H1 (cell line): ENCODE data around the gene INTS6. TPM values are rescaled to one million over a fixed set of nuclear protein-coding genes. Genes with fewer than 3 reads are reported as not detected.
A peak's percentile ranks its signal among the peaks of the same experiment; 100 is the strongest.

ENCODE experiments used
- CTCF ChIA-PET: fragments of 300-600 bp; sonication (Branson Sonifier 250); formaldehyde crosslinking; loops from one replicate; lab custom pipeline; 2021; ENCODE audit not compliant: partially characterized antibody; lab: Charles Lee
- POLR2A ChIA-PET: fragments of 300-600 bp; sonication (Branson Sonifier 250); formaldehyde crosslinking; loops from one replicate; lab custom pipeline; 2021; ENCODE audit warnings: inconsistent platforms; ENCODE audit not compliant: partially characterized antibody; lab: Charles Lee
- DNase-seq, 2 experiments: peaks; one replicate each; pipeline versions ENCODE4 v3.0.0 to v3.0.0-alpha.2; 2010 to 2022; ENCODE audit warnings: low spot score in 2 of 2, low read depth in 1 of 2, mixed read lengths in 1 of 2
- FAIRE-seq: peaks from 2 replicates; lab custom pipeline; 2011; peaks lifted over from hg19 to GRCh38; lab: Jason Lieb, UNC
- H2AFZ ChIP-seq: 2 replicates; pipeline ENCODE4 v1.8.1; 2012; ENCODE audit warnings: low read length, inconsistent platforms
- H2AK5ac ChIP-seq: 2 replicates; pipeline ENCODE4 v1.6.1; 2013; ENCODE audit warnings: low read depth, low read length
- H2BK120ac ChIP-seq: replicated peaks from 2 replicates; pipeline ENCODE3; 2013; ENCODE audit warnings: low read depth, low read length, inconsistent platforms
- H2BK12ac ChIP-seq: 2 replicates; pipeline ENCODE4 v1.6.1; 2013; ENCODE audit warnings: low read depth, low read length
- H2BK15ac ChIP-seq: 2 replicates; pipeline ENCODE4 v1.6.1; 2013; ENCODE audit warnings: low read length
- H2BK20ac ChIP-seq: 2 replicates; pipeline ENCODE4 v1.6.1; 2013; ENCODE audit warnings: low read length
- H2BK5ac ChIP-seq: 2 replicates; pipeline ENCODE4 v1.6.1; 2013; ENCODE audit warnings: low read depth, low read length
- H3K14ac ChIP-seq: 2 replicates; pipeline ENCODE4 v1.6.1; 2013; ENCODE audit warnings: inconsistent platforms; ENCODE audit not compliant: insufficient read length
- H3K18ac ChIP-seq: 2 replicates; pipeline ENCODE4 v1.6.1; 2013; ENCODE audit warnings: low read length; ENCODE audit errors: extremely low read depth
- H3K23ac ChIP-seq: 2 replicates; pipeline ENCODE4 v1.6.1; 2013; ENCODE audit warnings: inconsistent platforms; ENCODE audit not compliant: insufficient read length
- H3K23me2 ChIP-seq: 2 replicates; pipeline ENCODE4 v1.6.1; 2013; ENCODE audit warnings: low read depth, low read length
- H3K27ac ChIP-seq: 2 replicates; pipeline ENCODE4 v1.6.1; 2011; ENCODE audit warnings: low read depth, low read length, inconsistent platforms
- H3K27me3 ChIP-seq, 4 experiments: replicated peaks in 1 of 4; 1 replicate in 1 of 4; 2 replicates in 3 of 4; pipeline versions ENCODE4 v1.6.1 to v1.8.1; 2011 to 2013; ENCODE audit warnings: low read length in 3 of 4, mild to moderate bottlenecking in 3 of 4, inconsistent platforms in 2 of 4, mixed read lengths in 2 of 4, moderate library complexity in 1 of 4; ENCODE audit not compliant: control insufficient read depth in 3 of 4, insufficient read depth in 3 of 4; ENCODE audit errors: extremely low read depth in 1 of 4
- H3K36me3 ChIP-seq, 4 experiments: 2 replicates each; pipeline versions ENCODE4 v1.6.1 to v1.8.1; 2011 to 2013; ENCODE audit warnings: mild to moderate bottlenecking in 4 of 4, low read length in 3 of 4, moderate library complexity in 2 of 4, control low read depth in 1 of 4, inconsistent platforms in 1 of 4; ENCODE audit not compliant: insufficient read depth in 4 of 4, control insufficient read depth in 2 of 4
- H3K4ac ChIP-seq: replicated peaks from 2 replicates; pipeline ENCODE3; 2013; ENCODE audit warnings: low read length, low read depth, mixed read lengths, inconsistent platforms; ENCODE audit not compliant: insufficient read length
- H3K4me1 ChIP-seq, 4 experiments: replicated peaks in 1 of 4; 1 replicate in 1 of 4; 2 replicates in 3 of 4; pipeline versions ENCODE4 v1.6.1 to v1.8.1; 2011 to 2013; ENCODE audit warnings: low read length in 3 of 4, inconsistent platforms in 2 of 4, mixed read lengths in 1 of 4; ENCODE audit not compliant: insufficient read depth in 4 of 4, control insufficient read depth in 3 of 4
- H3K4me2 ChIP-seq, 2 experiments: 2 replicates each; pipeline versions ENCODE4 v1.6.1 to v1.8.1; 2011 to 2013; ENCODE audit warnings: low read depth in 2 of 2, low read length in 2 of 2, control low read depth in 1 of 2, inconsistent platforms in 1 of 2, mild to moderate bottlenecking in 1 of 2; ENCODE audit not compliant: insufficient read depth in 1 of 2
- H3K4me3 ChIP-seq, 4 experiments: fragments of 200-600, 300-600 bp in 1 of 4; sonication (generic), shearing (Covaris generic), sonication (Bioruptor Twin) in 1 of 4; 2 replicates each; pipeline versions ENCODE4 v1.5.1 to v1.8.1; 2011 to 2016; ENCODE audit warnings: low read length in 4 of 4, low read depth in 3 of 4, control low read depth in 2 of 4, inconsistent platforms in 2 of 4, mild to moderate bottlenecking in 2 of 4, mixed read lengths in 1 of 4, moderate library complexity in 1 of 4; ENCODE audit not compliant: insufficient read depth in 2 of 4; ENCODE audit errors: extremely low read depth in 1 of 4
- H3K56ac ChIP-seq: replicated peaks from 2 replicates; pipeline ENCODE3; 2013; ENCODE audit warnings: low read depth, mild to moderate bottlenecking, mixed read lengths, low read length, inconsistent platforms; ENCODE audit not compliant: insufficient read length
- H3K79me1 ChIP-seq: 2 replicates; pipeline ENCODE4 v1.6.1; 2013; ENCODE audit warnings: low read depth, low read length, control low read depth
- H3K79me2 ChIP-seq, 2 experiments: 2 replicates each; pipeline versions ENCODE4 v1.6.1 to v1.8.1; 2012 to 2013; ENCODE audit warnings: low read length in 2 of 2, mild to moderate bottlenecking in 2 of 2, inconsistent platforms in 1 of 2; ENCODE audit not compliant: insufficient read depth in 2 of 2, control insufficient read depth in 1 of 2
- H3K9ac ChIP-seq, 4 experiments: replicated peaks in 1 of 4; 1 replicate in 1 of 4; 2 replicates in 3 of 4; pipeline versions ENCODE4 v1.6.1 to v1.8.1; 2011 to 2013; ENCODE audit warnings: low read depth in 3 of 4, low read length in 3 of 4, control low read depth in 2 of 4, mild to moderate bottlenecking in 2 of 4, moderate library complexity in 2 of 4, inconsistent platforms in 1 of 4; ENCODE audit errors: extremely low read depth in 1 of 4
- H3K9me3 ChIP-seq, 2 experiments: 2 replicates each; pipeline versions ENCODE4 v1.6.1 to v1.8.1; 2012 to 2013; ENCODE audit warnings: mild to moderate bottlenecking in 2 of 2, moderate library complexity in 2 of 2, control low read depth in 1 of 2, inconsistent platforms in 1 of 2, low read depth in 1 of 2, low read length in 1 of 2, mixed read lengths in 1 of 2; ENCODE audit not compliant: insufficient read depth in 2 of 2
- H4K20me1 ChIP-seq, 2 experiments: replicated peaks in 1 of 2; 2 replicates each; pipeline versions ENCODE3 to v1.8.1; 2011 to 2013; ENCODE audit warnings: inconsistent platforms in 2 of 2, low read length in 2 of 2, mild to moderate bottlenecking in 1 of 2; ENCODE audit not compliant: insufficient read depth in 2 of 2, control insufficient read depth in 1 of 2
- H4K5ac ChIP-seq: 2 replicates; pipeline ENCODE4 v1.6.1; 2013; ENCODE audit warnings: low read length, low read depth, mixed read lengths, inconsistent platforms; ENCODE audit not compliant: insufficient read length
- H4K8ac ChIP-seq: 2 replicates; pipeline ENCODE4 v1.8.0; 2013; ENCODE audit warnings: mild to moderate bottlenecking, moderate library complexity, low read length, inconsistent platforms; ENCODE audit not compliant: insufficient read depth; ENCODE audit errors: extremely low read depth
- H4K91ac ChIP-seq: replicated peaks from 2 replicates; pipeline ENCODE3; 2013; ENCODE audit warnings: low read length, mixed read lengths, inconsistent platforms; ENCODE audit not compliant: insufficient read length
- POLR2A ChIP-seq, 2 experiments: IDR thresholded peaks; 1 replicate in 1 of 2; 2 replicates in 1 of 2; pipeline ENCODE4 v1.6.1; 2011; ENCODE audit warnings: low read depth in 2 of 2, low read length in 2 of 2, mild to moderate bottlenecking in 2 of 2; ENCODE audit errors: control extremely low read depth in 1 of 2
- RAD21 ChIP-seq, 2 experiments: IDR thresholded peaks in 1 of 2; conservative IDR thresholded peaks in 1 of 2; 2 replicates each; pipeline ENCODE4 v1.6.1; 2011; ENCODE audit warnings: low read depth in 2 of 2, low read length in 2 of 2, improper control_type of control experiment in 1 of 2, inconsistent platforms in 1 of 2, mild to moderate bottlenecking in 1 of 2, moderate library complexity in 1 of 2
- YY1 ChIP-seq: IDR thresholded peaks from 2 replicates; pipeline ENCODE4 v1.6.1; 2011; ENCODE audit warnings: low read depth, mild to moderate bottlenecking, low read length
- WGBS, 2 experiments: shearing (Covaris generic) in 1 of 2; methylation state at CpG; one replicate each; pipeline versions ENCODE4 v1.1.6 to v1.1.7; 2013 to 2015; ENCODE audit warnings: low lambda C conversion rate in 2 of 2, mixed read lengths in 2 of 2, inconsistent platforms in 1 of 2, low coverage in 1 of 2, missing lambda C conversion rate in 1 of 2; ENCODE audit not compliant: insufficient replicate concordance in 2 of 2, insufficient coverage in 1 of 2, insufficient read length in 1 of 2; ENCODE audit errors: extremely low coverage in 1 of 2, missing lambda C conversion rate in 1 of 2; 5-methylcytosine and 5-hydroxymethylcytosine counted together
- polyA plus RNA-seq, 7 experiments: library from polyadenylated mRNA; depleted of rRNA in 3 of 7; stranded (reverse) in 5 of 7; unstranded in 2 of 7; fragments of >200 nt in 5 of 7; fragments of 200-250 nt in 2 of 7; gene quantifications; 1 replicate in 5 of 7; 2 replicates in 1 of 7; 4 replicates in 1 of 7; pipeline versions ENCODE4 v1.2.1 to v1.2.3, GENCODE V29; 2011 to 2013; ENCODE audit warnings: missing spikeins in 2 of 7, mixed read lengths in 2 of 7
- total RNA-seq: library from RNA; stranded (reverse); fragmentation: NEBNext Ultra II Directional; extraction: Animal tissue kit (Norgen Biotek cat#: 25700); gene quantifications from 2 replicates; pipeline ENCODE4 v1.2.1, GENCODE V29; 2021

INTS6 gene
- total and polyA plus RNA-seq, 2 of the 8 experiments (the other 6 are each of a cell fraction or from before 2014, with no cell fraction given), result 12.6 to 42.8 TPM

- FAIRE-seq, result no peak
- no peak overlapping the region for H3K4me3 ChIP-seq
- no peak overlapping the region for H2BK120ac ChIP-seq
- H4K20me1 ChIP-seq, result no peaks in the 10 kb centered on the region
- no peaks in the 10 kb centered on the region for H3K27me3 ChIP-seq
- no peak overlapping the region for H3K56ac ChIP-seq
- no peak overlapping the region for H2AK5ac ChIP-seq
- no peaks in the 10 kb centered on the region for H3K79me2 ChIP-seq
- CTCF ChIA-PET, result interaction anchor here (0.8 to 1.3 kb wide), 5 partner anchors 8 to 249 kb away, joined by 3 to 6 read pairs (median 3); no protein-coding TSS in a partner anchor
- no peaks in the 10 kb centered on the region for H3K79me1 ChIP-seq
- WGBS, 2 experiments, result 93% methylated on average over 5 of the region's 5 CpGs; no CpG with 5 or more reads in 1 of the 2 experiments
- no peak overlapping the region for H3K9ac ChIP-seq
- H2BK5ac ChIP-seq, result no peak overlapping the region
- H2BK15ac ChIP-seq, result no peak overlapping the region
- POLR2A ChIA-PET, result interaction anchor here (0.6 to 1.4 kb wide), 2 partner anchors 180 to 494 kb away, joined by 3 read pairs; no protein-coding TSS in a partner anchor
- H4K91ac ChIP-seq, result no peak overlapping the region
- peaks cover 0 to 5% (median 0%) of the 10 kb centered on the region in 4 experiments; a peak in 1 of 7 replicates for H3K4me1 ChIP-seq
- H3K14ac ChIP-seq, result no peak overlapping the region
- no peaks in the 10 kb centered on the region for H3K23me2 ChIP-seq
- no peaks in the 10 kb centered on the region for H3K9me3 ChIP-seq
- no peak overlapping the region for H3K4me2 ChIP-seq
- H2BK12ac ChIP-seq, result no peak overlapping the region
- H2BK20ac ChIP-seq, result no peak overlapping the region
- no peak overlapping the region for H3K27ac ChIP-seq
- TF ChIP-seq RAD21 (IDR thresholded peaks at IDR 0.05 in 1 of 2, conservative IDR thresholded peaks at IDR 0.05 in 1 of 2; ENCODE audit: low read depth in 2 of 2, low read length in 2 of 2) (peak; percentile 30 to 36; a peak in 3 of 4 replicates), YY1 (no peak), POLR2A (IDR thresholded peaks at IDR 0.05; ENCODE audit: control extremely low read depth in 1 of 2, low read depth in 2 of 2, low read length in 2 of 2) (no peak)
- H2AFZ ChIP-seq, result no peak overlapping the region
- no peak overlapping the region for H3K4ac ChIP-seq
- H3K23ac ChIP-seq, result no peak overlapping the region
- no peak overlapping the region for H4K5ac ChIP-seq
- H3K18ac ChIP-seq, result no peak overlapping the region
- DNase-seq, result no peak
- H4K8ac ChIP-seq, result no peak overlapping the region
- peaks cover 0 to 10% (median 0%) of the 10 kb centered on the region in 4 experiments; a peak in 1 of 8 replicates for H3K36me3 ChIP-seq
These were observed 94.8 kb downstream of the INTS6 start for GRCh38 chr13:51357928-51358595.
